Measurements from ENCODE around the gene OPCML. TPM values are rescaled to one million over a fixed set of nuclear protein-coding genes. Genes with fewer than 3 reads are reported as not detected.

The OPCML gene
- polyA plus RNA-seq, 1 donor (not counting 4 experiments of a cell fraction or from before 2014, with no cell fraction given), result 0.04 TPM

DNA sequence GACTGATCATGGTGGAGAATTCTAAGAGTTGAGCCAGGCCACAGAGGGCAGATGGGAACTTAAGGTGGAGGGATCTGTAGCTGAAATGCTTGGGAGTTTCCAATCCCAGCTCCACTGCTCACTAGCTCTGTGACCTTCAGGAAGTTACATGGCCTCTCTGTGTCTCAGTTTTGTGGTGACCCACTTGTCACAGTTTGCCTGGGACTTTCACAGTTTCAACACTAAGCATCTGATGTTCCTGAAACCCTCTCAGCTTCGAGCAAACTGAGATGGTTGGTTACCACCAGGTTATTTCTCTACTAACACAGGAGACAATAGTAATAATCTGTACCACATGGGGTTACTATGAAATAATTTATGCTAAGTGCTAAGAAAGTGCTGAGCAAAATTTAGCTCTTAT, 505.3 kb downstream of the OPCML start:
- peaks cover 5% of the 10 kb centered on the region for H3K9me3 ChIP-seq (ENCODE audit: control insufficient read depth, low read depth, low read length)
- H3K27me3 ChIP-seq (ENCODE audit: control insufficient read depth, extremely low read depth, insufficient read depth, low read length), result no peaks in the 10 kb centered on the region
- DNase-seq (ENCODE audit: low read depth, low spot score) (no peak), FAIRE-seq (no peak)
- H3K36me3 ChIP-seq (ENCODE audit: control insufficient read depth in 2 of 2, extremely low read depth in 1 of 2, insufficient read depth in 2 of 2, low read length in 2 of 2), result no peaks in the 10 kb centered on the region
- no peak overlapping the region for H2AFZ ChIP-seq (ENCODE audit: control insufficient read depth, low read length)
- no peak overlapping the region for H3K9ac ChIP-seq (ENCODE audit: control insufficient read depth, extremely low read depth, insufficient read depth, low read length)
- H3K4me1 ChIP-seq (ENCODE audit: control insufficient read depth, extremely low read depth, insufficient read depth, low read length), result no peaks in the 10 kb centered on the region
- dilution Hi-C loops (cut with MboI; ENCODE audit: extremely low pct_ligation_motif_present, low sequenced_read_pairs), result no loop called here
- no peak overlapping the region for H3K27ac ChIP-seq (ENCODE audit: control insufficient read depth, insufficient read depth, low read length)
- no peaks in the 10 kb centered on the region for H4K20me1 ChIP-seq (ENCODE audit: control insufficient read depth, extremely low read depth, insufficient read depth, low read length)
- no peak overlapping the region for H3K4me2 ChIP-seq (ENCODE audit: control insufficient read depth, extremely low read depth, insufficient read depth, low read depth, low read length)
- no peaks in the 10 kb centered on the region for H3K9me1 ChIP-seq (ENCODE audit: control insufficient read depth, extremely low read depth, insufficient read depth, low read length)
- no peaks in the 10 kb centered on the region for H3K79me2 ChIP-seq (ENCODE audit: control insufficient read depth, insufficient read depth, low read length)
- no peak for TF ChIP-seq EZH2 (IDR thresholded peaks at IDR 0.05; ENCODE audit: low read length)
- TF ChIP-seq, protein P1, sequence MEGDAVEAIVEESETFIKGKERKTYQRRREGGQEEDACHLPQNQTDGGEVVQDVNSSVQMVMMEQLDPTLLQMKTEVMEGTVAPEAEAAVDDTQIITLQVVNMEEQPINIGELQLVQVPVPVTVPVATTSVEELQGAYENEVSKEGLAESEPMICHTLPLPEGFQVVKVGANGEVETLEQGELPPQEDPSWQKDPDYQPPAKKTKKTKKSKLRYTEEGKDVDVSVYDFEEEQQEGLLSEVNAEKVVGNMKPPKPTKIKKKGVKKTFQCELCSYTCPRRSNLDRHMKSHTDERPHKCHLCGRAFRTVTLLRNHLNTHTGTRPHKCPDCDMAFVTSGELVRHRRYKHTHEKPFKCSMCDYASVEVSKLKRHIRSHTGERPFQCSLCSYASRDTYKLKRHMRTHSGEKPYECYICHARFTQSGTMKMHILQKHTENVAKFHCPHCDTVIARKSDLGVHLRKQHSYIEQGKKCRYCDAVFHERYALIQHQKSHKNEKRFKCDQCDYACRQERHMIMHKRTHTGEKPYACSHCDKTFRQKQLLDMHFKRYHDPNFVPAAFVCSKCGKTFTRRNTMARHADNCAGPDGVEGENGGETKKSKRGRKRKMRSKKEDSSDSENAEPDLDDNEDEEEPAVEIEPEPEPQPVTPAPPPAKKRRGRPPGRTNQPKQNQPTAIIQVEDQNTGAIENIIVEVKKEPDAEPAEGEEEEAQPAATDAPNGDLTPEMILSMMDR (optimal IDR thresholded peaks at IDR 0.05 in 1 of 3, IDR thresholded peaks at IDR 0.05 in 1 of 3, conservative IDR thresholded peaks at IDR 0.05 in 1 of 3; ENCODE audit: extremely low read depth in 1 of 3, insufficient read depth in 2 of 3, low read length in 3 of 3), result no peak
- H3K4me3 ChIP-seq (ENCODE audit: control insufficient read depth in 2 of 3, extremely low read depth in 1 of 3, insufficient read depth in 2 of 3, low read depth in 1 of 3, low read length in 3 of 3), result no peak overlapping the region

DNA sequence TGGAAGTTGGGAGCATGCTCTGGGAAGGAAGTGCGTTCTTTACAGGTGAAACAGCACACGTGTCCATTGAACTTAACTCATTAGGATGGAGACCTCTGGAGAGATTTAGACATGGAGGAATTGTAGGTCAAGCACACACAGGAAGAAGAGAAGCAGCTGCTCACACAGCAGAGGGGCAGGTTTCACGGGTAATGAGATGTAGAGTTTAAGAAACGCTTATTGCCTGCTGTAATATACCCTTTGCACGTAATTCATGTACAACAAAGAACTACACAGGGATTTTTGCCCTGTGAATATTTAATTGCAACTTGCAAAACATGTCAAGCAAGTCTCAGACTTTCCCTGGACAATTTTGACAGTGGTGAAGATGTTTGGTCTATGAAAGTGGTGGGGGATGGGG, 508.0 kb downstream of the OPCML start:
- TF ChIP-seq, protein P1 (optimal IDR thresholded peaks at IDR 0.05 in 1 of 3, IDR thresholded peaks at IDR 0.05 in 1 of 3, conservative IDR thresholded peaks at IDR 0.05 in 1 of 3; ENCODE audit: extremely low read depth in 1 of 3, insufficient read depth in 2 of 3, low read length in 3 of 3), result no peak
- TF ChIP-seq EZH2 (IDR thresholded peaks at IDR 0.05; ENCODE audit: low read length), result no peak
- no peaks in the 10 kb centered on the region for H3K36me3 ChIP-seq (ENCODE audit: control insufficient read depth in 2 of 2, extremely low read depth in 1 of 2, insufficient read depth in 2 of 2, low read length in 2 of 2)
- H3K27ac ChIP-seq (ENCODE audit: control insufficient read depth, insufficient read depth, low read length), result no peak overlapping the region
- H3K9me1 ChIP-seq (ENCODE audit: control insufficient read depth, extremely low read depth, insufficient read depth, low read length), result no peaks in the 10 kb centered on the region
- FAIRE-seq (no peak), DNase-seq (ENCODE audit: low read depth, low spot score) (no peak)
- dilution Hi-C loops (cut with MboI; ENCODE audit: extremely low pct_ligation_motif_present, low sequenced_read_pairs), result no loop called here
- H3K4me3 ChIP-seq (ENCODE audit: control insufficient read depth in 2 of 3, extremely low read depth in 1 of 3, insufficient read depth in 2 of 3, low read depth in 1 of 3, low read length in 3 of 3), result no peak overlapping the region
- H3K4me2 ChIP-seq (ENCODE audit: control insufficient read depth, extremely low read depth, insufficient read depth, low read depth, low read length), result no peak overlapping the region
- H3K4me1 ChIP-seq (ENCODE audit: control insufficient read depth, extremely low read depth, insufficient read depth, low read length), result no peaks in the 10 kb centered on the region
- peaks cover 5% of the 10 kb centered on the region for H3K9me3 ChIP-seq (ENCODE audit: control insufficient read depth, low read depth, low read length)
- H3K27me3 ChIP-seq (ENCODE audit: control insufficient read depth, extremely low read depth, insufficient read depth, low read length), result no peaks in the 10 kb centered on the region
- no peaks in the 10 kb centered on the region for H4K20me1 ChIP-seq (ENCODE audit: control insufficient read depth, extremely low read depth, insufficient read depth, low read length)
- no peaks in the 10 kb centered on the region for H3K79me2 ChIP-seq (ENCODE audit: control insufficient read depth, insufficient read depth, low read length)
- H3K9ac ChIP-seq (ENCODE audit: control insufficient read depth, extremely low read depth, insufficient read depth, low read length), result no peak overlapping the region
- no peak overlapping the region for H2AFZ ChIP-seq (ENCODE audit: control insufficient read depth, low read length)

Measured in keratinocyte (primary cell).